K562 (cell line): ENCODE results near the gene SRSF9.

ENCODE experiments used
- FOXA1 ChIP-seq: fragments of 450-650 bp; IDR thresholded peaks from 2 replicates; pipeline ENCODE4 v1.6.1; 2016; ENCODE audit warnings: mild to moderate bottlenecking, borderline replicate concordance
- GABPA ChIP-seq: fragments of 200-800 bp; sonication (Bioruptor generic); conservative IDR thresholded peaks from 2 replicates; pipeline ENCODE4 v1.6.1; 2016; ENCODE audit warnings: low read depth, missing genetic modification characterization, missing compliant biosample characterization
- MYC ChIP-seq, 2 experiments: fragments of 250-450 bp in 1 of 2; sonication (Bioruptor Pico) in 1 of 2; IDR thresholded peaks; 2 replicates each; pipeline versions ENCODE4 v1.5.1 to v1.6.1; 2012 to 2021; ENCODE audit warnings: low read depth in 2 of 2, borderline replicate concordance in 1 of 2, improper control_type of control experiment in 1 of 2, low read length in 1 of 2, mild to moderate bottlenecking in 1 of 2, moderate library complexity in 1 of 2
- NFYB ChIP-seq: IDR thresholded peaks from 2 replicates; pipeline ENCODE4 v1.6.1; 2011; ENCODE audit warnings: mild to moderate bottlenecking, moderate library complexity; ENCODE audit not compliant: insufficient read length; ENCODE audit errors: extremely low read depth
- POLR2A ChIP-seq: fragments of 450-650 bp; conservative IDR thresholded peaks from 2 replicates; pipeline ENCODE4 v1.6.1; 2016
- SIX5 ChIP-seq, 2 experiments: IDR thresholded peaks; 2 replicates each; pipeline ENCODE4 v1.6.1; 2011; ENCODE audit warnings: low read length in 2 of 2, borderline replicate concordance in 1 of 2, low read depth in 1 of 2, mild to moderate bottlenecking in 1 of 2, moderate library complexity in 1 of 2; ENCODE audit not compliant: insufficient read depth in 1 of 2
- ZNF134 ChIP-seq: fragments of 250-450 bp; sonication (Bioruptor Pico); conservative IDR thresholded peaks from 2 replicates; pipeline ENCODE4 v1.4.0; 2020
- TF ChIP-seq, protein P1 (sequence below), 3 experiments: IDR thresholded peaks in 2 of 3; conservative IDR thresholded peaks in 1 of 3; 2 replicates each; pipeline ENCODE4 v1.5.1; 2011 to 2012; ENCODE audit warnings: low read length in 3 of 3, mild to moderate bottlenecking in 3 of 3, control low read depth in 2 of 3, improper control_type of control experiment in 1 of 3, inconsistent platforms in 1 of 3, low read depth in 1 of 3, mixed read lengths in 1 of 3, moderate library complexity in 1 of 3; ENCODE audit not compliant: insufficient read depth in 2 of 3
- TF ChIP-seq, protein P2 (sequence below), 2 experiments: fragments of 450-650 bp in 1 of 2; sonication (generic) in 1 of 2; formaldehyde crosslinking in 1 of 2; IDR thresholded peaks in 1 of 2; conservative IDR thresholded peaks in 1 of 2; 2 replicates each; pipeline versions ENCODE4 v1.6.1 to v1.8.1; 2016 to 2023; ENCODE audit warnings: mild to moderate bottlenecking in 2 of 2, moderate library complexity in 2 of 2, inconsistent platforms in 1 of 2, missing genetic modification reagents in 1 of 2

DNA sequence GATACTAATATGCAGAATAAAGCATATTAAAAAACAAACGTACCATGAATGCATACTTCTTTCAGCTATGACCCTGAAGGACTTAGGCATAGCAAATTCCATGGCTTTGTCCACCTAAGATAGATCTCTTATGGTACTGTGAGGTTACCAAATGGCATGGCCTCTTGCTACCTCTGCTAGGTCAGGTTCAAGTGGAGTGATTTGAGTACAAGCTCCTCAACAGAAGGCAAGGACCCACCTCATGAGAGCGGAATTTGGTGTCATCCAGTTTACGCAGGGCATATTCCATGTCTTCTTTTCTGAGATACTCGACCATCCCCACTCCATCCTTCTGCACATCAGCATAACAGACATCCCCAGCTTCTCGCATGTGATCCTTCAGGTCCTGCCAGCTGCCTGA is 5.8 kb downstream of the SRSF9 start:
- TF ChIP-seq FOXA1, result no peak
- no peak for TF ChIP-seq NFYB
- TF ChIP-seq, protein P1, sequence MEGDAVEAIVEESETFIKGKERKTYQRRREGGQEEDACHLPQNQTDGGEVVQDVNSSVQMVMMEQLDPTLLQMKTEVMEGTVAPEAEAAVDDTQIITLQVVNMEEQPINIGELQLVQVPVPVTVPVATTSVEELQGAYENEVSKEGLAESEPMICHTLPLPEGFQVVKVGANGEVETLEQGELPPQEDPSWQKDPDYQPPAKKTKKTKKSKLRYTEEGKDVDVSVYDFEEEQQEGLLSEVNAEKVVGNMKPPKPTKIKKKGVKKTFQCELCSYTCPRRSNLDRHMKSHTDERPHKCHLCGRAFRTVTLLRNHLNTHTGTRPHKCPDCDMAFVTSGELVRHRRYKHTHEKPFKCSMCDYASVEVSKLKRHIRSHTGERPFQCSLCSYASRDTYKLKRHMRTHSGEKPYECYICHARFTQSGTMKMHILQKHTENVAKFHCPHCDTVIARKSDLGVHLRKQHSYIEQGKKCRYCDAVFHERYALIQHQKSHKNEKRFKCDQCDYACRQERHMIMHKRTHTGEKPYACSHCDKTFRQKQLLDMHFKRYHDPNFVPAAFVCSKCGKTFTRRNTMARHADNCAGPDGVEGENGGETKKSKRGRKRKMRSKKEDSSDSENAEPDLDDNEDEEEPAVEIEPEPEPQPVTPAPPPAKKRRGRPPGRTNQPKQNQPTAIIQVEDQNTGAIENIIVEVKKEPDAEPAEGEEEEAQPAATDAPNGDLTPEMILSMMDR (IDR thresholded peaks at IDR 0.05 in 2 of 3, conservative IDR thresholded peaks at IDR 0.05 in 1 of 3; ENCODE audit: insufficient read depth in 2 of 3, low read depth in 1 of 3, low read length in 3 of 3), result no peak
- TF ChIP-seq GABPA (tag), result no peak
- no peak for TF ChIP-seq SIX5 (IDR thresholded peaks at IDR 0.05; ENCODE audit: borderline replicate concordance in 1 of 2, insufficient read depth in 1 of 2, low read depth in 1 of 2, low read length in 2 of 2)
- TF ChIP-seq ZNF134 (CRISPR knock-in tag), result no peak
- TF ChIP-seq MYC (IDR thresholded peaks at IDR 0.05; ENCODE audit: low read depth, low read length), result no peak
- TF ChIP-seq MYC (CRISPR knock-in tag; IDR thresholded peaks at IDR 0.05; ENCODE audit: borderline replicate concordance, low read depth), result no peak
- peak; percentile 19 for TF ChIP-seq POLR2A
- TF ChIP-seq, protein P2, sequence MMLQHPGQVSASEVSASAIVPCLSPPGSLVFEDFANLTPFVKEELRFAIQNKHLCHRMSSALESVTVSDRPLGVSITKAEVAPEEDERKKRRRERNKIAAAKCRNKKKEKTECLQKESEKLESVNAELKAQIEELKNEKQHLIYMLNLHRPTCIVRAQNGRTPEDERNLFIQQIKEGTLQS (IDR thresholded peaks at IDR 0.05), result no peak
- TF ChIP-seq, protein P2 (CRISPR knock-in tag; conservative IDR thresholded peaks at IDR 0.05), result no peak
